Measurements from ENCODE around the gene EIF3I.

The EIF3I gene

GRCh38 chr1:32201011-32201855 lies 21.0 kb upstream of the EIF3I start:
- Histone ChIP-seq H3K4me1 (ENCODE audit: insufficient read depth, low read length) (peaks cover 36% of the 10 kb centered on the region), H2AFZ (ENCODE audit: low read depth, low read length) (peak overlapping the region; percentile 34), H3K27me3 (ENCODE audit: insufficient read depth, low read length) (no peaks in the 10 kb centered on the region), H3K9me3 (ENCODE audit: low read length) (no peaks in the 10 kb centered on the region), H3K4me3 (ENCODE audit: low read length) (peak overlapping the region; percentile 49), H3K36me3 (ENCODE audit: insufficient read depth, low read length) (peaks cover 15% of the 10 kb centered on the region)

GRCh38 chr1:32204943-32205361 lies 17.3 kb upstream of the EIF3I start:
- Histone ChIP-seq H3K27me3 (ENCODE audit: insufficient read depth, low read length) (no peaks in the 10 kb centered on the region), H3K4me3 (ENCODE audit: low read length) (peak overlapping the region; percentile 65), H3K36me3 (ENCODE audit: insufficient read depth, low read length) (peaks cover 9% of the 10 kb centered on the region), H3K9me3 (ENCODE audit: low read length) (no peaks in the 10 kb centered on the region), H2AFZ (ENCODE audit: low read depth, low read length) (no peak overlapping the region), H3K4me1 (ENCODE audit: insufficient read depth, low read length) (peaks cover 11% of the 10 kb centered on the region)

GRCh38 chr1:32205401-32206370 lies 16.5 kb upstream of the EIF3I start, which contains the start of gene IQCC:
Gene IQCC, plus strand, starts transcription at chr1:32205671. Its CDS starts 11 bp downstream, at chr1:32205682.
- H3K9me3 ChIP-seq (ENCODE audit: low read length), result no peaks in the 10 kb centered on the region
- H3K4me1 ChIP-seq (ENCODE audit: insufficient read depth, low read length), result peaks cover 9% of the 10 kb centered on the region
- peaks cover 9% of the 10 kb centered on the region for H3K36me3 ChIP-seq (ENCODE audit: insufficient read depth, low read length)
- H2AFZ ChIP-seq (ENCODE audit: low read depth, low read length), result no peak within 1 kb of the TSS
- peak within 1 kb of the TSS; percentile 65 for H3K4me3 ChIP-seq (ENCODE audit: low read length)
- no peaks in the 10 kb centered on the region for H3K27me3 ChIP-seq (ENCODE audit: insufficient read depth, low read length)

- Histone ChIP-seq H3K9me3 (ENCODE audit: low read length) (no peaks in the 10 kb centered on the region), H3K27me3 (ENCODE audit: insufficient read depth, low read length) (no peaks in the 10 kb centered on the region), H3K36me3 (ENCODE audit: insufficient read depth, low read length) (peaks cover 12% of the 10 kb centered on the region), H3K4me1 (ENCODE audit: insufficient read depth, low read length) (no peaks in the 10 kb centered on the region), H2AFZ (ENCODE audit: low read depth, low read length) (no peak overlapping the region), H3K4me3 (ENCODE audit: low read length) (no peak overlapping the region)
These were observed 13.7 kb upstream of the EIF3I start for GRCh38 chr1:32208469-32208868.

- no peak within 1 kb of the TSS for H2AFZ ChIP-seq (ENCODE audit: low read depth, low read length)
- no peaks in the 10 kb centered on the region for H3K27me3 ChIP-seq (ENCODE audit: insufficient read depth, low read length)
- H3K9me3 ChIP-seq (ENCODE audit: low read length), result no peaks in the 10 kb centered on the region
- peaks cover 12% of the 10 kb centered on the region for H3K36me3 ChIP-seq (ENCODE audit: insufficient read depth, low read length)
- no peaks in the 10 kb centered on the region for H3K4me1 ChIP-seq (ENCODE audit: insufficient read depth, low read length)
- no peak within 1 kb of the TSS for H3K4me3 ChIP-seq (ENCODE audit: low read length)
These were observed 13.3 kb upstream of the EIF3I start, which contains the start of gene DCDC2B for GRCh38 chr1:32208891-32209328. Gene DCDC2B, plus strand, starts transcription at chr1:32209089. Its CDS starts 5 bp downstream, at chr1:32209094.

GRCh38 chr1:32215629-32216480 lies 6.4 kb upstream of the EIF3I start:
- H3K4me1 ChIP-seq (ENCODE audit: insufficient read depth, low read length), result peaks cover 3% of the 10 kb centered on the region
- H3K36me3 ChIP-seq (ENCODE audit: insufficient read depth, low read length), result peaks cover 40% of the 10 kb centered on the region
- H2AFZ ChIP-seq (ENCODE audit: low read depth, low read length), result no peak overlapping the region
- no peak overlapping the region for H3K4me3 ChIP-seq (ENCODE audit: low read length)
- H3K27me3 ChIP-seq (ENCODE audit: insufficient read depth, low read length), result no peaks in the 10 kb centered on the region
- no peaks in the 10 kb centered on the region for H3K9me3 ChIP-seq (ENCODE audit: low read length)

GRCh38 chr1:32216566-32216965 lies 5.6 kb upstream of the EIF3I start:
- Histone ChIP-seq H3K4me3 (ENCODE audit: low read length) (no peak overlapping the region), H3K36me3 (ENCODE audit: insufficient read depth, low read length) (peaks cover 40% of the 10 kb centered on the region), H2AFZ (ENCODE audit: low read depth, low read length) (no peak overlapping the region)

GRCh38 chr1:32219022-32219421 lies 3.2 kb upstream of the EIF3I start:
- Histone ChIP-seq H3K9me3 (ENCODE audit: low read length) (no peaks in the 10 kb centered on the region), H2AFZ (ENCODE audit: low read depth, low read length) (no peak overlapping the region), H3K4me3 (ENCODE audit: low read length) (no peak overlapping the region), H3K4me1 (ENCODE audit: insufficient read depth, low read length) (peaks cover 15% of the 10 kb centered on the region), H3K36me3 (ENCODE audit: insufficient read depth, low read length) (peaks cover 42% of the 10 kb centered on the region), H3K27me3 (ENCODE audit: insufficient read depth, low read length) (no peaks in the 10 kb centered on the region)

More at GRCh38 chr1:32216566-32216965, 5.6 kb upstream of the EIF3I start:
- Histone ChIP-seq H3K27me3 (ENCODE audit: insufficient read depth, low read length) (no peaks in the 10 kb centered on the region), H3K4me1 (ENCODE audit: insufficient read depth, low read length) (peaks cover 10% of the 10 kb centered on the region), H3K9me3 (ENCODE audit: low read length) (no peaks in the 10 kb centered on the region)

GRCh38 chr1:32220746-32221580 lies 1.2 kb upstream of the EIF3I start:
- no peaks in the 10 kb centered on the region for H3K27me3 ChIP-seq (ENCODE audit: insufficient read depth, low read length)
- no peak overlapping the region for H2AFZ ChIP-seq (ENCODE audit: low read depth, low read length)
- H3K4me3 ChIP-seq (ENCODE audit: low read length), result peak overlapping the region; percentile 88

GRCh38 chr1:32221581-32221979 lies 627 bp upstream of the EIF3I start:
- Histone ChIP-seq H3K4me1 (ENCODE audit: insufficient read depth, low read length) (peaks cover 15% of the 10 kb centered on the region), H2AFZ (ENCODE audit: low read depth, low read length) (no peak overlapping the region), H3K36me3 (ENCODE audit: insufficient read depth, low read length) (peaks cover 42% of the 10 kb centered on the region)

More at GRCh38 chr1:32220746-32221580, 1.2 kb upstream of the EIF3I start:
- Histone ChIP-seq H3K36me3 (ENCODE audit: insufficient read depth, low read length) (peaks cover 43% of the 10 kb centered on the region), H3K4me1 (ENCODE audit: insufficient read depth, low read length) (peaks cover 15% of the 10 kb centered on the region), H3K9me3 (ENCODE audit: low read length) (no peaks in the 10 kb centered on the region)

GRCh38 chr1:32223683-32224082 lies 1.5 kb downstream of the EIF3I start:
- H3K36me3 ChIP-seq (ENCODE audit: insufficient read depth, low read length), result peaks cover 47% of the 10 kb centered on the region
- H3K9me3 ChIP-seq (ENCODE audit: low read length), result no peaks in the 10 kb centered on the region
- no peaks in the 10 kb centered on the region for H3K27me3 ChIP-seq (ENCODE audit: insufficient read depth, low read length)
- peaks cover 15% of the 10 kb centered on the region for H3K4me1 ChIP-seq (ENCODE audit: insufficient read depth, low read length)
- peak overlapping the region; percentile 0 for H3K4me3 ChIP-seq (ENCODE audit: low read length)
- no peak overlapping the region for H2AFZ ChIP-seq (ENCODE audit: low read depth, low read length)

More at GRCh38 chr1:32221581-32221979, 627 bp upstream of the EIF3I start:
- Histone ChIP-seq H3K9me3 (ENCODE audit: low read length) (no peaks in the 10 kb centered on the region), H3K27me3 (ENCODE audit: insufficient read depth, low read length) (no peaks in the 10 kb centered on the region), H3K4me3 (ENCODE audit: low read length) (peak overlapping the region; percentile 88)
